SK-N-SH (cell line): ENCODE measurements around the gene HMOX1. TPM values are rescaled to one million over a fixed set of nuclear protein-coding genes. Genes with fewer than 3 reads are reported as not detected.

Experiments used
- CTCF ChIA-PET: fragments of 300-600, 350-600 bp; formaldehyde crosslinking; extraction: SDS; loops from one replicate; lab custom pipeline; 2021; lab: Yijun Ruan, JAX
- POLR2A ChIA-PET: fragments of 350-600 bp; sonication (Branson Sonifier 250); formaldehyde crosslinking; extraction: SDS; loops from one replicate; lab custom pipeline; 2020; ENCODE audit warnings: antibody characterized with exemption, inconsistent platforms; lab: Yijun Ruan, JAX
- DNase-seq: peaks from one replicate; pipeline ENCODE4 v3.0.0; 2012
- H2AFZ ChIP-seq: fragments of 200-600 bp; sonication (generic); 2 replicates; pipeline ENCODE4 v1.8.1; 2016; ENCODE audit warnings: antibody characterized with exemption, mild to moderate bottlenecking, low read depth
- H3F3A ChIP-seq: fragments of 200-600 bp; sonication (generic); replicated peaks from 2 replicates; pipeline ENCODE3; 2016; ENCODE audit warnings: antibody characterized with exemption, mild to moderate bottlenecking; ENCODE audit not compliant: insufficient read depth
- H3K27ac ChIP-seq, 2 experiments: fragments of 200-500 bp in 1 of 2; fragments of 200-600 bp in 1 of 2; sonication (Bioruptor generic) in 1 of 2; sonication (generic), shearing (Covaris generic) in 1 of 2; 2 replicates each; pipeline versions ENCODE4 v1.5.1 to v1.6.1; 2014 to 2016; ENCODE audit warnings: low read depth in 2 of 2, inconsistent platforms in 1 of 2, low read length in 1 of 2, mild to moderate bottlenecking in 1 of 2, mixed read lengths in 1 of 2
- H3K27me3 ChIP-seq: fragments of 200-600 bp; sonication (generic), shearing (Covaris generic); 2 replicates; pipeline ENCODE4 v1.6.1; 2016; ENCODE audit warnings: mixed run types; ENCODE audit not compliant: insufficient read depth
- H3K36me3 ChIP-seq, 2 experiments: fragments of 200-500 bp in 1 of 2; fragments of 200-600 bp in 1 of 2; sonication (Bioruptor generic) in 1 of 2; sonication (generic) in 1 of 2; replicated peaks in 1 of 2; 2 replicates each; pipeline versions ENCODE3 to v1.5.1; 2014 to 2016; ENCODE audit warnings: low read length in 1 of 2, mild to moderate bottlenecking in 1 of 2; ENCODE audit not compliant: insufficient read depth in 2 of 2, control insufficient read depth in 1 of 2
- H3K4me1 ChIP-seq, 2 experiments: fragments of 200-500 bp in 1 of 2; fragments of 200-600 bp in 1 of 2; sonication (Bioruptor generic) in 1 of 2; sonication (generic), shearing (Covaris generic) in 1 of 2; 2 replicates each; pipeline versions ENCODE4 v1.5.1 to v1.6.1; 2014 to 2016; ENCODE audit warnings: low read depth in 1 of 2, low read length in 1 of 2, mixed run types in 1 of 2; ENCODE audit not compliant: insufficient read depth in 2 of 2, control insufficient read depth in 1 of 2
- H3K4me2 ChIP-seq: fragments of 200-600 bp; sonication (generic), shearing (Covaris generic); 2 replicates; pipeline ENCODE4 v1.6.1; 2017; ENCODE audit warnings: mixed run types
- H3K4me3 ChIP-seq, 2 experiments: fragments of 200-500 bp in 1 of 2; fragments of 200-600 bp in 1 of 2; sonication (Bioruptor generic) in 1 of 2; sonication (generic), shearing (Covaris generic) in 1 of 2; 2 replicates each; pipeline versions ENCODE4 v1.5.1 to v1.8.1; 2014 to 2016; ENCODE audit warnings: low read depth in 2 of 2, inconsistent platforms in 1 of 2, low read length in 1 of 2, mild to moderate bottlenecking in 1 of 2, mixed read lengths in 1 of 2, moderate library complexity in 1 of 2
- H3K79me2 ChIP-seq: fragments of 200-600 bp; sonication (generic); 2 replicates; pipeline ENCODE4 v1.8.1; 2017; ENCODE audit warnings: mild to moderate bottlenecking; ENCODE audit not compliant: insufficient read depth
- H3K9ac ChIP-seq: fragments of 200-600 bp; sonication (generic); 2 replicates; pipeline ENCODE4 v1.6.1; 2017; ENCODE audit warnings: mixed run types
- H3K9me2 ChIP-seq: fragments of 200-600 bp; sonication (generic); 2 replicates; pipeline ENCODE4 v1.6.1; 2017; ENCODE audit warnings: mixed run types
- H3K9me3 ChIP-seq: fragments of 200-600 bp; sonication (generic); 2 replicates; pipeline ENCODE4 v1.6.1; 2017; ENCODE audit warnings: mixed run types, mild to moderate bottlenecking, moderate library complexity
- H4K20me1 ChIP-seq: fragments of 200-600 bp; sonication (generic); 2 replicates; pipeline ENCODE4 v1.6.1; 2017; ENCODE audit warnings: mild to moderate bottlenecking, mixed run types; ENCODE audit not compliant: insufficient read depth
- EP300 ChIP-seq, 2 experiments: IDR thresholded peaks; 2 replicates each; pipeline versions ENCODE4 v1.4.0 to v1.6.1; 2012; ENCODE audit warnings: borderline replicate concordance in 1 of 2, low read depth in 1 of 2, low read length in 1 of 2
- EZH2phosphoT487 ChIP-seq: fragments of 200-600 bp; sonication (generic); IDR thresholded peaks from 2 replicates; pipeline ENCODE4 v1.6.1; 2017; ENCODE audit warnings: low read depth, mixed run types, mild to moderate bottlenecking, antibody characterized with exemption, moderate library complexity, borderline replicate concordance
- FOSL2 ChIP-seq: IDR thresholded peaks from 2 replicates; pipeline ENCODE4 v1.4.0; 2012; ENCODE audit warnings: low read depth, mild to moderate bottlenecking, moderate library complexity, borderline replicate concordance
- FOXM1 ChIP-seq: IDR thresholded peaks from 2 replicates; pipeline ENCODE4 v1.4.0; 2012; ENCODE audit warnings: low read depth, mild to moderate bottlenecking
- JUND ChIP-seq: IDR thresholded peaks from 2 replicates; pipeline ENCODE4 v1.4.0; 2012
- MEF2A ChIP-seq: IDR thresholded peaks from 2 replicates; pipeline ENCODE4 v1.4.0; 2012; ENCODE audit warnings: low read depth, borderline replicate concordance
- PBX3 ChIP-seq: IDR thresholded peaks from 2 replicates; pipeline ENCODE4; 2012
- RAD21 ChIP-seq: IDR thresholded peaks from 2 replicates; pipeline ENCODE4 v1.6.1; 2012; ENCODE audit warnings: mild to moderate bottlenecking, low read length
- REST ChIP-seq: IDR thresholded peaks from 2 replicates; pipeline ENCODE4 v1.6.1; 2012; ENCODE audit warnings: mild to moderate bottlenecking, low read depth, low read length, moderate library complexity
- RFX5 ChIP-seq: IDR thresholded peaks from 2 replicates; pipeline ENCODE4 v1.6.1; 2012; ENCODE audit warnings: mild to moderate bottlenecking, improper control_type of control experiment, low read length
- WGBS: methylation state at CpG from one replicate; pipeline ENCODE4 v1.1.6; 2017; ENCODE audit warnings: low lambda C conversion rate; 5-methylcytosine and 5-hydroxymethylcytosine counted together
- polyA plus RNA-seq, 3 experiments: library from polyadenylated mRNA; depleted of rRNA; stranded (reverse); fragments of >200 nt; gene quantifications; 2 replicates each; pipeline ENCODE4 v1.2.3, GENCODE V29; 2012
- TF ChIP-seq, protein P1 (sequence below): fragments of 150-350 bp; IDR thresholded peaks from 2 replicates; pipeline ENCODE4 v1.6.1; 2017; ENCODE audit warnings: antibody characterized with exemption, low read length, low read depth, borderline replicate concordance

Gene HMOX1
- polyA plus RNA-seq, 1 of the 3 experiments (the other 2 are of a cell fraction) = 13.7 TPM

- ChIA-PET POLR2A (no interaction called here), CTCF (interaction anchor here (0.7 to 1.6 kb wide), 3 partner anchors 24 to 76 kb away, joined by 3 to 5 read pairs (median 5); no protein-coding TSS in a partner anchor)
- H4K20me1 ChIP-seq = no peaks in the 10 kb centered on the region
- H3K27me3 ChIP-seq = no peaks in the 10 kb centered on the region
- H3K4me1 ChIP-seq = peaks cover 9 to 13% of the 10 kb centered on the region in 2 experiments; a peak in 3 of 4 replicates
- H3K9ac ChIP-seq = no peak overlapping the region
- H3K4me3 ChIP-seq = no peak overlapping the region
- H3K36me3 ChIP-seq = no peaks in the 10 kb centered on the region
- no peak overlapping the region; the same call in 1 of the 2 replicates for H2AFZ ChIP-seq
- H3K9me3 ChIP-seq = no peaks in the 10 kb centered on the region
- TF ChIP-seq RAD21 (no peak), RFX5 (no peak), JUND (no peak), EZH2phosphoT487 (no peak), FOSL2 (no peak), FOXM1 (no peak), PBX3 (no peak), EP300 (IDR thresholded peaks at IDR 0.05; ENCODE audit: borderline replicate concordance in 1 of 2, low read depth in 1 of 2, low read length in 1 of 2) (no peak), MEF2A (no peak), REST (no peak)
- TF ChIP-seq, protein P1, sequence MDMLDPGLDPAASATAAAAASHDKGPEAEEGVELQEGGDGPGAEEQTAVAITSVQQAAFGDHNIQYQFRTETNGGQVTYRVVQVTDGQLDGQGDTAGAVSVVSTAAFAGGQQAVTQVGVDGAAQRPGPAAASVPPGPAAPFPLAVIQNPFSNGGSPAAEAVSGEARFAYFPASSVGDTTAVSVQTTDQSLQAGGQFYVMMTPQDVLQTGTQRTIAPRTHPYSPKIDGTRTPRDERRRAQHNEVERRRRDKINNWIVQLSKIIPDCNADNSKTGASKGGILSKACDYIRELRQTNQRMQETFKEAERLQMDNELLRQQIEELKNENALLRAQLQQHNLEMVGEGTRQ = no peak
- H3F3A ChIP-seq = peaks cover 16% of the 10 kb centered on the region
- H3K4me2 ChIP-seq = no peak overlapping the region
- 91% methylated on average over 8 of the region's 8 CpGs for WGBS
- H3K9me2 ChIP-seq = no peaks in the 10 kb centered on the region
- H3K79me2 ChIP-seq = no peaks in the 10 kb centered on the region
- H3K27ac ChIP-seq = no peak overlapping the region
- no peak for DNase-seq
Observed at GRCh38 chr22:35375526-35375925, 5.4 kb upstream of the HMOX1 start.
